HG03439 (cell line): ENCODE results near the gene SMAD6.

Experiments used
- ATAC-seq: cut with Tn5 transposase; IDR thresholded peaks from one replicate; pipeline ENCODE4 v1.9.1; 2021; ENCODE audit warnings: mild to moderate bottlenecking, moderate library complexity; ENCODE audit not compliant: unreplicated experiment

Gene SMAD6

DNA sequence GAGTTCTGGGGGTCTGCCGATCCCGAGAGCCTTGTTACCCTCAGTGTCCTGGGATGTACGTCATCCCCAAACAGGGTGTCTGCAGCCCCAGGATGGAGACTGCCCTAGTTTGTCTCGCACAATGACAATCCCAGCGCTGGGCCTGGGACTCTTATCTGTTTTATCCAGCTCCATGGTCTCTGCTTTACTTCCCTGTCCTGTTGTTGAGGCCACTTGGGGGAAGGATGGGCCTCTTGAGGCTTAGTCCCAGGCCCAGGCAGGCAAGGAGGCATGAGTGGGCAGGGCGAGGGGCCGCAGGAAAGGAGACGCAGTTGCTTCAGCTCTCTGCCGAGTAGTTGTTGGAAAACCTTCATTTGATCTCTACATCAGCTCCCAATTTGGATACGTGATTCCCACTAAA lies 17.4 kb downstream of the SMAD6 start:
- no peak for ATAC-seq

DNA sequence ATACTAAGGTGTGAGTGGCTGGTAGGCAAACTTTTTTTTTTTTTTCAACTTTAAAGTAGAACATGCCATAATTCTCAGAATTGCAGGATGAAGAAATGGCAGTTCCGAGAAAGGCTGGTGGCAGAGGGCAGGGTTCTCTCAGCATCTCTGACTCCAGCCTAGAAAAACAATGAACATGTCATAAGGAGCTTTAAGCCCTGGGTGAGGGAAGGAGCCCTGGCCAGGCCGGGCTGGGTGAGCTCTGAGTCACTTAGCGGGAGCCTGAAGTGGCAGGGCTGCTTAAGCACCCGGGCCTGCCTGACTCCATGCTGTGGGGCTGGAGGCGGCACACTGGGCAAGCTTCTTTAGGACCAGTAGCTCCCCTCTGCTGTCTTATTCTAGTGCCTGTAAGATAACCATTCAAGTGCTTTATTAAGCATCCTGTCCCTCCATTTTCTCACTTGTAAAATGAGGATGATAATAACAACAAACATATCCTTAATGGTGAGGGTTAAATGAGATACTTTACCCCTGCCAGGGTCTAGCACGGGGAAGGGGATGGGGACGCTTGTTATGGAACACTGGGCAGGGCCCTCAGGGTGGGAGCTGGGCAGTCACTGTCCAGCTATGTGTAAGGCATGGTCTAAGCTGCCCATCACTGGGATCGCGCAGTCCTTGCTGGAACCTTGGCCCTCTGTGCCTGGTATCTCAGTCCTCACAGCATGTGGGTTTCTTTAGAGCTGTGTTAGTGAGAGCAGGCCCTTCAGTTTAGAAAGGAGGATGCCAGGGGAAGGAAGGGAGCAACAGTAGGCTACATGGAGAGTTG lies 18.4 kb downstream of the SMAD6 start:
- ATAC-seq, result no peak

DNA sequence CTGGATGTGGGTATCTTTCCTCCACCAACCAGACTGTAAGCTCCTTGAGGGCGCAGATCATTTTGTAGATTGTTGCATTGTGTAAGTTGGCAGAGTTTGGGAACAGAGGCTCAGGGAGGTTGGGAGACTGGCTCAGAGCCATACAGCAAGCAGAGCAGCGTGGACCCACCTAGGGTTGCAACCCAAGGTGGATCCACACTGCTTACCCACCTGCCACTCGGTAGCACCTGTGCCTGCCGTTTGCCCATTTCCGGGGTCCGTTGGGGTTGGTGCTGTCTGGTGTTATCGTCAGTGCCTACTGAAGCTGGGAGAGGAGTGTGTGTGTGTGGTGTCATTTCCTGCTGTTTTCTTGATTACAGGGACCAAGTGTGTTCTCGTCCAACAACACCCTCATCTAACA lies 19.0 kb downstream of the SMAD6 start:
- ATAC-seq, result no peak

DNA sequence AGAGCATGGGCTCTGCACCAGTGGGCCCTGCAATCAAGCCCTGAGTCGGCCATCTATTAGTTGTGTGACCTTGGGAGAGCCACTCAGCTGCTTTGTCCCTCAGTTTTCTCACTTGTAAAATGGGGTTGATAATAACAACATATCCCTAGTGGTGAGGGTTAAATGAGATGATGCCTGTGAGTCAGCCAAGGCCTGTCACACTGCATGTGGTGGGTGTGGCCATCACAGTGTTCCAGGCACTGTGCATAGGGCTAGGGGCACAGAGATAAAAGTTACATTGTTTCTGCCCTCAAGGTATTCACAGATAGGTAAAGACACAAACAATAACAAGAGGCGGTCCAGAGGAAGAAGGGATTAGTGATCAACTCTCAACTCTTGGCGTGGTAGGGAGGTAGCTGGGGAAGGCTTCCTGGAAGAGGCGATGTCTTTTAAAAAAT lies 19.5 kb downstream of the SMAD6 start:
- ATAC-seq, result no peak

DNA sequence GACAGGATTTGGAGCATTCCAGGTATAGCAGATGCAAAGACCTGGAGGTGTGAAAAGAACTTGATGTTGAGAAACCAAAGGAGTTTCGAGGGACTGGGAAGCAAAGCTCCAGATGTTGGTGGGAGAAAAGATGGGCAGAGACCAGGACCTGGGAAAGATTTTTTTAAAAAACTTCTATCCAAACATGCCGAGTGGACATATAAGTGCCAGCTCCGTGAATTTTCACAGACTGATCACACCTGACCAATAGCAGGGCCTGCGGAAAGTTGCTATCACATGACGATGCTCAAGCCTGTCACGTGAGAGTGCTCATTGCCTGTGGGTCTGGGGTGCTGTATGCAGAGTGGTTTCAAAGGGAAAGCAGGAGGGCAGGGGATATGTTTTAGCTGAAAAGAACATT lies 19.9 kb downstream of the SMAD6 start:
- no peak for ATAC-seq

DNA sequence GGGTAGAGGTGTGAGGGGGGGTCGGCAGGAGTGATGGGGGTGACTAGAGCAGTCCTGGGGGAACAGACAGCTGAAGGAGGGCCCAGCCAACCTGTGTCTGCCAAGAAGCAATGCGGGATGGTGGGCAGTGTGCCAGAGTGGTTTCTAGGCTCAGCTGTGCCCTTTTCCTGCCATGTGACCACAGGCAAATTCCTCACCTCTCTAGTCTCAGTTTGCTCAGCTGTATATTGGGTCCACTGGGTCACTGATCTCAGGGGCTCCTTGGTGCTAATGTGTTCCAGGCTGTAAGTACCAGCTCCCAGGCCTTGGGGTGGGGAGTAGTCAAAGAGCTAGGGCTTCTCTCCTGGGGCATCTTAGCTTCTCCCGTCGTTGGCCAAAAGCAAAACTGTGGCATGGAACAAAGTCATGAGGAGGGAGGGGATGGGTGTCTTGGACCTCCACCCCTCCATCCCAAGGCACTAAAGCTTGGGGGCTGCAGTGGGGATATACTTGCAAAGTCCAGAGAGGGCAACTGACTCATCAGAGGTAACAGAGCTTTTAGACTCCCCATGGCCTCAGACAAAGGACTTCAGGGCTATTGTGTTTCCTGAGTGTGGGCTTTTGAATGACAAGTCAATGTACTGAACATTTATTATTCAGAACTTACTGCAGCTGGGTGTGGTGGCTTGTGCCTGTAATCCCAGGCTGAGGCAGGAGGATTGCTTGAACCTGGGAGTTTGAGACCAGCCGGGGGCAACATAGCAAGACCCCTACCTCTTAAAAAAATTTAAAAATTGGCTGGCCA lies 20.9 kb downstream of the SMAD6 start:
- no peak for ATAC-seq

DNA sequence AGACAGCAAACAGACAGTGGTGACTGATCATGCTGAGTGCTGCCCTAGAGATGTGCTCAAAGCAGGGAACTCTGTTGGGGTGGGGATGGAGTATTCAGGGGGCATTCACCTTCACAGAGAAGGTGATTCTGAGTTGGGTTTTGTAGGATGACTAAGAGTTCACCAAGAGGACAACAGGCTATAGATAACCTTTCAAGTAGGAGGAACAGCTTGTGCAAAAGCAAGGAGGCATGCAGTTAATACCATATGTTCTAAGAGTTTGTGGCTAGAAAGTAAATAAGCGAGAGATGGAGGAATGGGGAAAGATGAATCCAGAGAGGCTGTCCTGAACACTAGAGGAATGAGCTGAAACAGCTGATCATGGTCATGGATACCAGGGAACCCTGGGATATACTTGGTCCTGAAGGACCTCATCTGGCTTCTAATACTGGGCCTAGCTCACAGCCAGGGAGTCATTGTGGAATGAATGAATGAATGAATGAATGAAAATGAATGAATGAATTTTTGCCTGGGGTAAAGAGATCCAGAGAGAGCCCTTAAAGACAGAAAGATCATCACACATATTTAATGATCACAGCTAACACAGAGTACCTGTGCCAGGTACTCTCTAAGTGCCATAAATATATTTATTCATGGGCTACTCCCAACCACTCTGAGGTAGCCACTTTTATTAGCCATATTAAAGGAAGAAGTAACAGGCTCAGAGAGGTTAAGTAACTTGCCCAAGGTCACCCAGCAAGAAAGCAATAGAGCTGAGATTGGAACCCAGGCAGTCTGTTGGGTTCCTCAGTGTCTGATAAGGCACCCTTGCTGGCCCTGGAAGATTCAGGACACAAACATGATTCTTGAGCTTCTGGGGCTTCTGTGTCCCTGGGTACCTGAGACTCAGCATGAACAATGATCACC lies 22.0 kb downstream of the SMAD6 start:
- no peak for ATAC-seq

DNA sequence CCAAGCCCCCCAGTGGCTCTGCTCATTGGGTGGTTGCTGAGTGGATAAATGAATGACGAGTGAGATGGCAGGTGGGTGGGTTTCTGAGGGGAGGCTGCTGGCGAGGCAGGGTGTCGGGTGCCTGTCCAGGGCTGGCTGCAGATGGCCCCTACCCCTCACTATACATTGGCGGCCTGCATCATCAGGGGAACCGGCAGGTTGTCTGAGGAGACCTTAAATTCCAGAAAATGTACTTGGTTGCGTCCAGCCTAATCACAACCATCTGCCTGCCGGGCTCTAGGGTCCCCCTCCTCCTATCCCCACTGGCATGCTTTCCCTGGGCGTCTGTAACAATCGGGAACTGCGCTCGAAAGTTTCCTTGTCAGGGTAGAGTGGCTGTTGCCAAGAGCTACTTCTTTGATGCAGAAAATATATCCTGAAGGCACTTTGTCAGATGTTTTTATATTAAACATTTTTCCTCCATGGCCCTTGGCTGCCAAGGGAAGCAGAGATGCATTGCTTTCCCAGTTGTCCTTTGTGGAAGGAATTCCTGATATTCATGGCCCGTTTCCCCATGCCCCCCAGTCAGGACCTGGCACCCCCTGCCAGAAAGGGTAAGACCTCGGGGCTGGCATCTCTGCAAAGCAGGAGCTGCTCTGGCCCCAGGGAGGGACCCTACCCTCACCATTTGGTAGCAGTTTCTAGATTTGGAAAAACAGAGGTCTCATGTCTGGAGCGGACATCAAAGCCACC lies 22.9 kb downstream of the SMAD6 start:
- no peak for ATAC-seq

DNA sequence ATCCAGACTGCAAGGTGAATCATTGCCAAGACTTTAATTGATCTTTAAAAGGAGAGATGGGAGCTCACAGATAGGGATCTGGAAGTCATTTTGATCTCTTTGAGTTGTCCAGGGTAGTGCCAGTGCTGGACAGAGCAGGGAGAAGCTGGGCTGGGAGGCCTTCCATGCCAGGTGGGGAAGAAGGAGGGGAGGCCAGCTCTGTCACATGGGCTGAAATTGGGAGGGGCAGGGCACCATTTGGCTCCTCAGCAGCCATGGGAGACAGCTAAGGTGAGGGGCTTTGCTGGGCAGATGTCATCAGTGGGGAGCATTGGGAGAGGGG lies 23.4 kb downstream of the SMAD6 start:
- ATAC-seq, result no peak

DNA sequence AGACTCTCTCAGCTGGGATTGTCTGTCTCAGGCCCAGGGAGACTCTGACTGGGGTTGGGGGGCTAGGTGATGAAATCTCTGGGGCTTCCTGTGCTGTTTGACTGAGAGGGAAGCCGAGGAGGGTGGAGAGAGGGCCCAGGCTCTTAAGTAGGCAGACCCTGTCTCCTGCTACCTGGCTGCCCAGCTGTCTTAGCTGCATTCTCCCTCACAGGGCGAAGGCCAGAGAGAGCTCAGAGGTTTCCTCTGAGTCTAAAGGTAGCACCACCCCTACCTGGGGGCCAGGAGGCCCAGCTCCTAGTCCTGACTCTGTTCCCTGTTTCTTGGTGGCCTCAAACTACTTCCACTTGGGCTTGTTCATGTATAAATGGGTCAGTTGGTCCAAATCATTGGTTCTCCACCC lies 24.4 kb downstream of the SMAD6 start:
- ATAC-seq, result no peak

DNA sequence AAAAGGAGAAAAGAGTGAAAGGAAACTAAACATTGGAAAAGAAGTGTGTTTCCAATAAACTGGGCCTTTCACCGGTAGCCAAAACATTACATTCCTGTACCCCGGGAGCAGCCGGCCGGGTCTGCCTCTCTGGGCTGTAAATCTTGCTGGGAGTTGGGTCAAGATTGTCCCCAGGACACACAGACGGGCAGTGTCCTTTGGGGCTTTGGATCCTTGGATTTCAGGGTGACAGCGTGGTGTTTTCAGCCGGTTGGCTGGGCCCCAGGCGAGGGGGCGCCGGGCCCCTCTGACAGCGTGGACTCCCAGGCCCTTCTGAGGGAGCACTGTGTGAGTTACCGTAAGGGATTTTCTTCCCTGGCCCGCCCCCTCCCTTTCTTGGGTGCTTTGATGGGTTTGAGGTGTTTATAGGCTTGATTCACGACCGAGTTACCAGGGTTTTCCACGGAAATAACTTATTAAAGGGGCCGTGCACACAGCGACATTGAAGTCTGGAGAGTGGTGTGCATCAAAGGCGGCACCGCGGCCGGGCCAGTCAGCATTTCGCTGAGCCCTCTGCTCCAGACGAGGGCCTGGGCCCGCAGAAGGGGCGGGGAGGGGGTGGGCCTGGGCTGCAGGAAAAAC lies 27.4 kb downstream of the SMAD6 start:
- no peak for ATAC-seq

DNA sequence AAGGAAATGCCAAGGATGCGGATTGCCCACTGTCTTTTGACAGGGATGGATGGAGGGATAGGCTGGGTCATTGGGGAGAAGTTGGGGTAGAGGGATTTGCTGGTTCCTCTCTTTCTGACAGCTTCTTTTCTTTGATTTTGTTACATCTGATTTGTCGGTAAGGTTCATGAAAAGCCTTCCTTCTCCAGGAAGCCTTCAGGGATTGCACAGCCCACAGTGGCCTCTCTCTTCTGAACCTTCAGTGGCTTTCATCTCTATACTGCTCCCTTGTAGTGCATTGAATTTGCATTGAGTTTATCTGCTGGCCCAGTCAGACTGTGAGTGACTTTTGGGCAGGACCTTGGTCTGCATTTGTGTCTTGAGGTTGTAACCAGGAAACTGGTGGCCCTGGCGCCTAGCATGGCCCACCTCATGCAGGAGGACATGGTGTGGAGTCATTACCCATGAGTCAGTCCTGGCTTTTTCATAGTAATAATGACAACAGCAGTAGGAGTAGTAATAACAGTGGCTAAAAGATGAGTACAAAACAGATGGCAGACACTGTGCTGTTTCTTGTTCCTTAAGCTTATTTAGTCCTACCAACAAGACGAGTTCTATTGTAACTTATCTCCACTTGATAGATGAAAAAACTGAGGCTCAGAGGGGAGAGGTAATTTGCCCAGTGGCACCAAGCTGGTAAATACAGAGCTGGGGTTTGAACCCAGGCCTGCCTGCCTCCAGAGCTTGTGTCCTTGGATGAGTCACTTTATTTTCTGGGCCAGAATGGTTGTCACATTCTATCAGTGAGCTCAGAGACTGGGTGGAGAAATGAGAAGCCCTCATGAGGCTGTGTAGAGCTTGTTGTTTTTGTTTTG lies 28.4 kb downstream of the SMAD6 start:
- ATAC-seq, result no peak

DNA sequence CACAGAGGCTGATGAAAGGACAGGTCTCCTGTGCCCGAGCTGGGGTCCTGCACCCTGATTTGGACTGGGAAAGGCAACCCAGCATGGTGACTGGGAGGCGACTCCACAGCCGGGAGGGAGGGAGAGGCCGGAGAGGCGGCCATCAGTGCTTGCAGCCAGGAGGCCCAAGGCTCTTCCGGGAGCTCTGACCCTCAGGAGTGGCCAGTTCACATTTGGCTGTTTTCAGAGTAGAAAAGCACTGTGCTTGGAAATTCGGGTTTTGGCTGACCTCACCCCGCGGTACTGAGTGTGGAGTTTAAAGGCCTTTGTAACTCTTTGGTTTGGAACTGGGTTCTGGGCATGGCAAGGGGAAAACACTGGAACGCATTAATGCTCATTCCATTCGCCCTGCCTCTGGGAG lies 31.9 kb downstream of the SMAD6 start:
- ATAC-seq, result no peak

DNA sequence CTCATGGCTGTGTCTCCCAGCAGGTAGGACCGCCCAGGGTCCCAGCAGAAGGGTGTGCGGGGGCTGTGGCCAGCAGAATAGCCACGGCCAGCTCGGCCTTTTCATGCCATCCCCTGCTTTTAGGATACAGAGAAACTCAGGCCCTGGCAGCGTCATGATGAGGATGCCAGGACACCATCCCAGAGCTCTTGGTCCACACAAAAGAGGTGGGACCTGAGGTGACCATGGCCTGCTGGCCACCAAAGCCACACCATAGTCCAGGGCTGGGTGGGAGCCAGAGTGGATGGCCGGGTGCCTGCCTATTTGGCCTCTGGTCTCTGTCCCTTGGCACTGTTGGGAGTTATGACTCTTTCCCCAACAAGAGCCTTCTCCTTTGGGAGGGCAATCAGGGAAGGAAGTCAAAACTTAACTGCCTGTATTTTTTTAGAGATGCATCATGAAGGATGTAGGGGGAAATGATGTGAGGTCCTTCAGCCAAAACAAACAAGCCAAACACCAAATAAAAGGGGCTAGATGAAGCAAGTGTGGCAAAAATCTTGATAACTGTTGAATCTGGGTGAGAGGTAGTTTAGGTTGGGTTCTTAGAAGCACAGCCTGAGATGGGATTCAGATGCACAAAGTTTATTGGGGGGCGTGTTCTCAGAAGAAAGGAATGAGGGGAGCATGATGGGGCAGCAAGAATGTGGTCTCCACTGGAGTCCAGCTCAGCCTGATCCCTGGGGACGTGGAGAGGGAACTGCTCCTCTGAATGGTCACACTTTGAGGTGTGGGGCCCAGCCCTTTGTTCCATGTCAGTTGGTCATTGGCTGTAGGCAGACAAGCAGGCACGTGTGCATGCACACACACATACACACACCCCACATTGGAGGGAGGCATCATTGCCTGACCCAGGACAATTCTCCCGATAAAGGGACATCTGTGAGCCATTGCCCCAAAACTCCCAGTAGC lies 33.2 kb downstream of the SMAD6 start:
- ATAC-seq, result no peak

DNA sequence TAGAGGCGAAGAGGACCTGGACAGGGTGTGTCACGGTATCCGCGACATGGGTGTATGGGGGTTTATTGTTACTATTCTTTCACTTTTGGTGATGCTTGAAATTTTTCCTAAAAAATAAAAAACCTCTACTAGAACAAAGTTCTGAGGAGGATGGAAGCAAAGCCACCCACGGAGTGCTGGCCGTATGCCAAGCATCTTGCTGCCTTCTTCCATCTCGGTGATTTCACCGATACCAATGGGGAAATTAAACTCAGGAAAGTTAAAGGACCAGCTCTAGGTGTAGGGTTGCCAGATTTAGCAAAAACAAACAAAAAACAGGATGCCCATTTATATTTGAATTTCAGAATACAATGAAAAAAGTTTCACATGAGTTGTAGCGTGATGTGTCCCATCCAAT lies 33.9 kb downstream of the SMAD6 start:
- ATAC-seq, result no peak

DNA sequence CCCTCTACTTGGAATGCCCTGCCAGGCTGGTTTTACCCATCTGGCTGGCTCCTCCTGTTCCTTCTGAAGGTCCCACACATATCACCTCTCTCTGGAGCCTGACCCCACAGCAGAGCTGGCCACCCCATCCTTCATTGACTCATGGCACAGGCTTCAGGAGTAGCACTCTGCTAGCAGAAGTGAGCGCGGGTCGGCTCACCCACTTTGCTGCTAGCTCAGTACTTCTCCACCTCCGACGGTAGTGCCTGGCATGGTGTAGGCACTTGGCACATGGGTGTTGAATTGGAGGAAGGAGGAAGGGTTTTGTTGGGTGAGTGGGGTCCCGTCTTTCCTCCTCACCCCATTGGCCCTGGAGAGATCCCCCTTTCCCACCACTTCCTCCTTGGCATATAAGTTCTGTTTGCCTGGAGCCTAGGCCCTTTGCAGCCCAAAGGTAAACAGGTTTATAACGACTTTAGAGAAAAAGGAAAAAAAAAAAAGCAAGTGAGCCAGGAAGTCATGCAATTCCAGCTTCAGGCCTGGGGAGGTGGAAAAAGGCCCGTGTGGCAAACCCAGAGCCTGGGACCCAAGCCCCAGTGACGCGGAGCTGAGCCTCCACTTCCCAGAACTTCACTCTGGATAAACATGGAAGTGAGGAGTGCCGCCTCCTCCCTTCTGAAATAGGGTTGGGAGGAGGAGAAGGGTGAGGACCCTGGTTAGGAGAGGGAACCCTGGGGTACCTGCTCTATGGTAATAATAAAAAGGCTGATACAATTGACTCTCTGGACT lies 35.4 kb downstream of the SMAD6 start:
- ATAC-seq, result no peak

DNA sequence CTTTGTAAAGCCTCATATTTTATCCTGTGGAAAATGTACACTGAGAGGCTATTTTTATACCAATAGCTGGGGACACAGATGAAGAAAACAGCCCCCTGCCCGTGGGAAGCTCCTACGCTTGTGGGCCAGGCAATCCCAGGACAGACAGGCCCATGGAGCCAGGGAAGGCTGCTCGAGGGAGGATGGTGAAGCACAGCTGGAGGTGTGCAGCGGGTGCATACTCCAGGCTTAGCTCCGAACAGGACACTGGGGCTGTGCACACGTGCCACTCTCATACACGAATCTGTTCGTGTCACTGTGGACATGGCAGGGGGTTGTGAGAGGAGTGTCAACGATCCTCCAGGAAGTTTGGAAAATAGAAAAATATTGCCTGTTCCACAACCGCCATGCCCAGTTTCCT lies 36.1 kb downstream of the SMAD6 start:
- ATAC-seq, result no peak

DNA sequence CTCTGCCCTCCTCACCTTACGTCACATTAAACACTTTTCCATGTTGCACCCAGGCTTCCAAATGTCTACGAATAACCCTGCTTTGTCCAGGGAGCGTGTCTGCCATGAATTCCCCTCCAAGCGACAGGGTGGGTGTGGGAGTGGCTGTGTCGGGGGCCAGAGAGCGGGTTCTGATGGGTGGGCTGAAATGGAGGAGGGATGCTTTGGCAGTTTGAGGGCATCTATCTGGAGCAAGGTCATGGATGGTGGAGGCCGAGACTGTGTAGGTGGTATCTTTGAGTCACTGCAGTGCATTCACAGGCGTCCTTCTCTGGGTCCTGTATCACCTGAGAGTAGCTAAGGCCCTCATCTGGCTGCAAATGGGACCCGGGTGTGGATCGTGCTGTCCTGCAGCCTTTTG lies 36.6 kb downstream of the SMAD6 start:
- no peak for ATAC-seq
